Activated naive CD4-positive, alpha-beta T cell (primary cell): ENCODE data around the gene GAS7.
"Not testable (repeated sequence)": the region's sequence is repeated elsewhere in the genome, so short reads cannot be mapped to it uniquely, and the experiment has no call there.

Source experiments
- DNase-seq, 4 experiments: peaks; one replicate each; lab custom pipeline; 2025; lab: John Stamatoyannopoulos, UW

Gene GAS7

DNA sequence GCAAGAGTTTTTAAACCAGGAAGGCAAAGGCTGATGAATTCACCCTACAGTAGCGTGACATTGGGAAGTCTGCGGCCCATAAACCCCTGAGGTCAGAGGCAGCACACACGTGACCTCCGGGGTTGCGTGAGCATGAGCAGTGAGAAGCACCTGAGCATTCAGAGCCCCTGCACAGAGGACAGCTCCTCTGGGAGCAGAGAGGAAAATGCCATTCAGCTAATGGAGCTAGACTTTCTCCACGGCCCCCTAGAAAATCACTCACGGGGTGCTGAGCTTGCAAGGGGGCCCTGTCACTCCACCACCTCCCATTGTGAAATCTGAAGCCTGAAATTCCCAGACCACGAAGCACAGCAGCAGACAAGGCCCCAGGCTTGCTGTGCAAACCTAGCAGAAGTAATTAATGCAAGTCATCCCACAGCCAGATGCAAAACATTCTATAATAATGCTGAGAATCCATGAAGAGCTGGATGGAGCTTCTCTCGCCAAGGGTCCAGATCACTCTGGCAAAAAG, 178.4 kb downstream of the GAS7 start:
- DNase-seq: no peak

GRCh38 chr17:10018461-10018891, 179.9 kb downstream of the GAS7 start:
- no peak for DNase-seq

DNA sequence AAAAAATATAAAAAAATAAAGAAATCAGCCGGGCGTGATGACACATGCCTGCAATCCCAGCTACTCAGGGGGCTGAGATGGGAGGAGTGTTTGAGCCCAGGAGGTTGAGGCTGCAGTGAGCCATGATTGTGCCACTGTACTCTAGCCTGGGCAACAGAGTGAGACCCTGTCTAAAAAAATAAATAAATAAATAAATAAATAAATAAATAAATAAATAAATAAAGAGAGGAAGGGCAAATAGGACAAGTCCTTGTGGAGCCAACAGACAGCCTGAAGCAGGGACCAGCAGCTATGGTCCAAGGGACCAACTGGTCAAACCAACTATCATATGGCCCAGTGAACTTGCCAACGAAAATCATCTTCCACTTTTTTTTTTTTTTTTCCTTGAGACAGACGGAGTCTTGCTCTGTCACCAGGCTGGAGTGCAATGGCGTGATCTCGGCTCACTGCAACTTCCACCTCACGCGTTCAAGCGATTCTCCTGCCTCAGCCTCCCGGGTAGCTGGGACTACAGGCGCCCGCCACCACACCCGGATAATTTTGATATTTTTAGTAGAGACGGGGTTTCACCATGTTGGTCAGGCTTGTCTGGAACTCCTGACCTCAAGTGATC, 181.3 kb downstream of the GAS7 start:
- DNase-seq: not testable (repeated sequence)

DNA sequence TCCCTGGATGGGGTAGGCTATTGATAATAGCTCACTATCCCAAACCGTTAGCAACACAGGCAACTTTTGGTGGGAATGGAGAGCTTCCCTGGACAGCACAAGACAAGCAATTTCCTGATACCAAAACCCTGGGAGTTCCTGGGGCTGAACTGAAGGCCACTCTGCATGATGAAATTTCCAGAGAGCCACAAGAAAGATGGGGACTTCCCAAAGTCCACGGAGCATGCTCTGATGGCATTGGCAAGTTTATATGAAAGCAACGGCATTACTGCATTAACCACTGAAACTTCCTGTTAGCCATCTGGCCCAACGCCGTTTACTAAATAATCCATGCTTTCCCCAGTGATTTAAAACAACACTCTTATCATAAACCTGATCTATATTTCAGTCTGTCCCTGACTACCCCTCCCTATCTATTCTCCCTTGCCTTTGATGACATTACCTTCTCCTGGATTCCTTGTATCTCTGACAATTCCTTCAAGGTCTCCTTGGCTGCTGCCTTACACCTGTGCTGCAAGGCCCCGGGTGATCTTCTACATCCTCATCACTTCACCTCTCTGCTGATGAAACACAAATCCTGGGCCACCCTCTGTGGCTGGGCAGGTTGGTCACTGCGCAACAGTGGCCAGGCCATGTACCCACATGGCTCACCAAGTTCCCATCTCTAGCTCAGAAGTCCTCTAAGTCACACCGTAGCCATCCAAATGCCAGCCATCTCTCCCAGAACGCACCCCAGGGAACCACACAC, 184.9 kb downstream of the GAS7 start:
- no peak for DNase-seq

- no peak for DNase-seq
These were observed 187.7 kb downstream of the GAS7 start for GRCh38 chr17:10010752-10011151.

GRCh38 chr17:10003705-10004104, 194.7 kb downstream of the GAS7 start:
- no peak for DNase-seq

DNA sequence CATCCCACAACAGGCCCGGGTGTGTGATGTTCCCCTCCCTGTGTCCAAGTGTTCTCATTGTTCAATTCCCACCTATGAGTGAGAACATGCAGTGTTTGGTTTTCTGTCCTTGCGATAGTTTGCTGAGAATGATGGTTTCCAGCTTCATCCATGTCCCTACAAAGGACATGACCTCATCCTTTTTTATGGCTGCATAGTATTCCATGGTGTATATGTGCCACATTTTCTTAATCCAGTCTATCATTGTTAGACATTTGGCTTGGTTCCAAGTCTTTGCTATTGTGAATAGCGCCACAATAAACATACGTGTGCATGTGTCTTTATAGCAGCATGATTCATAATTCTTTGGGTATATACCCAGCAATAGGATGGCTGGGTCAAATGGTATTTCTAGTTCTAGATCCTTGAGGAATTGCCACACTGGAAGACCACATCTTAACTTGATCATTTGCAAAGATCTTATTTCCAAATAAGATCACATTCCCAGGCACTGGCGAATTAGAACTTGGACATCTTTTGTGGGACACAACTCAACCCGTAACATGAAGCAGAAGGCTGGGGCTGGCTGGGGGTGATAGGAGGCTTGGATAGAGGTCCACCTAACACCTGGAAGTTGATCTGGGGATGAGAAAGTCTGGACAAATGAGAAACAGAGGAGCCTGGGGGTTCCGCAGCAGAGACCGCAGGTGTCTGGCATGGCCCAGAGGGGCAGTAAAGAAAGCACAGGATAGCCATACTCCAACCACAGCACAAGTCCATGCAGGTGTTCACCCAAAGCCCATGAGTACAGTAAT, 195.6 kb downstream of the GAS7 start:
- not testable (repeated sequence) for DNase-seq

DNA sequence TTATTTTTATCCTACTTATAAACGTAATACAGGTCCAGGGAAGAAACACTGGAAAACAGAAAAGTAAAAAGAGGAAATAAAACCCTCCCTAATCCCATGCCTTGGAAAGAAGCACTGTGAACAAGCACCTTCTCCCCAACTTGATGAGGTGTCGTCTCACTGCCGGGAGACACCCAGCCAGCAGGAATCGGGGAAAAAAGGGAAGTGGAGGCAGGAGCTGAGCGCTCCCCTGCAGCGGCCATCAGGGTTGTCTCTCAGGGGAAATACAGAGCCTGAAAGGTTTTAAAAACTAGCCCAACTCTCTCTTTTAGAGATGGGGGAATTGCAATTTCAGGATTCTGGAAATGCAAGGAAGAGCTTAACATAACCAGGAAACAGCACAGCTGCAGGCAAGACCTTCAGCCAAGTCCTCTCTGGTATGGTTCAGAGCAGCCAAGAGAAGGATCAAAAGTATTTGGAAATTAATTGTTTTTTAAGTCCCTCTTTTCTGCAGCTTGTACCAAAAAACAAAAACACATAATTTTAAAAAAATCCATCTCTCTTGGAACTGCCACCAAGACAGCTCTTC, 197.0 kb downstream of the GAS7 start:
- DNase-seq: no peak

- no peak for DNase-seq
These were observed 198.3 kb downstream of the GAS7 start for GRCh38 chr17:9999919-10000695.

DNA sequence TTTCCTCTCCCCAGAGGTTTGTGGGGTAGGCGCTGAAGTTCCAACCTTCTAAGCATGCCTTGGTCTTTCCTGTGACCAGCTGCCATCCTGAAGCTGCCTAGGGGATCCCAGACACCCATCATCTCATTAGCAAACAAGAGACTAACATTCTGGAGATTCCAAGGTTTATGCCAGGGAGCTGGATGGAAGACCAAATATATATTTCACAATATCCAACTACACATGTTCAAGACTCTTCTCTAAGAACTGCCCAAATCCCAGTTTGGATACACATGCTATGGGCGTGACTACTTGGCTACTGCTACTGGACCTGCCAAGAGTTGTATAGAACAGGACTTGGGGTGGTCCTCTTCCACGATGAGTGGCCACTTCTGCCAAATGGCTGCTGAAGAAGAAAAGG, 200.3 kb downstream of the GAS7 start:
- DNase-seq: no peak

DNA sequence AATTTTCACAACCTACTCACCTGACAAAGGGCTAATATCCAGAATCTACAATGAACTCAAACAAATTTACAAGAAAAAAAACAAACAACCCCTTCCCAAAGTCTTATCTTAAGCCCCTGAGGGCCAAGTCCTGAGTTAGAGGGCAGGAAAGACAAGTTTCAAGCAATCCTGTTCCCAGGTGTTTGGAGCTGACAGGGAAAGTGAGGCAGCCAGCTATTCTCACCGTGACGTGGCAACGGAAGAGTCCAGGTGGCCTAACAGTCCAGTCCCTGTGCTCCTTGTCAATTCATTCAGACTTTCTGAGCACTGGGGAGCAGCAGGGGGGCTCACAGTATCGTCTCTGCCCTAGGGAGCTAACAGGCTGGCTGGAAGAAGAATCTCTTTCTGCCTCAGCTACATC, 203.6 kb downstream of the GAS7 start:
- DNase-seq: no peak

DNA sequence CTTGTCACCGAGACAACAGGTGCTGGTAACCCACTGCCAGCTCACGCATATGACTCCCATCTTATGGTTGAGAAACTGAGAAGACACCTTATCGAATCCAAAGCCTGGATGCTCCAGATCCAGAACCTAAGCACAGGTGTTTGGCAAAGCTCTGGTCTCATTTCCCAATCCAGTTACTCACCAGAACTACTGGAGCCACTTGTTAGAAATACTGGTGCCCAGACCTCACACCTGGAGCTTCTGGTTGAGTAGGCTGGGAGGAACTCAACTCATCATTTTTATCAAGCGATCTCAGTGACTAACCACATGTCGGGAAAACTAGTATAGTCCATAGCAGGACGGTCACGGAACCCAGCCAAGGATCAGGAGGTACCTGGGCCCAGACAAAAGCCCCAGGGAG, 206.6 kb downstream of the GAS7 start:
- no peak for DNase-seq

GRCh38 chr17:9991351-9991750, 207.1 kb downstream of the GAS7 start:
- no peak for DNase-seq

DNA sequence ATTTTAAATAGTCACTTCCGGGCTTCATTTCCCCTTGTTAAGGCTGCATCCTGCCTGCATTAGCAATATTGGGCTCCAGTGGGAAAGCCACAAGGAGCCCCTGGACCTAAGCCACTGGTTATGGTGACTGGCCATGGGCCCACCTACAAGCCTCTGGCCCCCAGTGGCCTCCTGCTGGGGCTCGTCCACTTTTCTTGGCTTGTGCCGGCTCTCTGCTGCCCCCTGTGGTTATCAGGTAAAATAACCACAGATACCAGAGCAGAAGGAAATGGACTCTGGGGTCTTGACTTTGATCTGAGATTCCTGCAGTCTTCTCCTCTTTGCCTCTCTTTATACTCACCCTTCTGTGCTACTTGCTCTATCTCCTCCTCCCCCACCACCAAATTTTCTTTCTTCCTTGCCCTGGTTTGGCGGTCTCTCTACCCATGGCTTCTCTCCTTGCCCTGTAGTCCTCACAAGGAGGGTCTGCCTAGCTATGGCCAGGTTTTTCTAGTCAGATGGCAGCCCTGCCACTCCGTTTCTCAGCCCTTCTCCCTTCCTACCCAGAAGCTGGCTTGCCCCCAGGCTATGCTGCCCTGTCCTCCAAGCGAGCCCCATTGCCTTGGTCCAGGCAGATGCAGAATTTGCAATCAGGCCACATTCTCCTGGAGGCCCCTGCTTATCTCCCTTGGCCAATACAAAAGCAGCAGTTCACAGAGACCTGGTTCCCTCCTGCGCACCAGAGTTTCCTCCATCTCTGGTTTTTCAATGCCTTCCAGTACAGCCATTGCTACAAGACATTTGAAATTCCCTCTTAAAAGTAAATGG, 210.4 kb downstream of the GAS7 start:
- peak in 1 of 4 experiments; percentile 0 for DNase-seq

GRCh38 chr17:9986754-9987382, 211.5 kb downstream of the GAS7 start:
- DNase-seq: no peak

GRCh38 chr17:9985646-9986045, 212.8 kb downstream of the GAS7 start:
- DNase-seq: no peak

DNA sequence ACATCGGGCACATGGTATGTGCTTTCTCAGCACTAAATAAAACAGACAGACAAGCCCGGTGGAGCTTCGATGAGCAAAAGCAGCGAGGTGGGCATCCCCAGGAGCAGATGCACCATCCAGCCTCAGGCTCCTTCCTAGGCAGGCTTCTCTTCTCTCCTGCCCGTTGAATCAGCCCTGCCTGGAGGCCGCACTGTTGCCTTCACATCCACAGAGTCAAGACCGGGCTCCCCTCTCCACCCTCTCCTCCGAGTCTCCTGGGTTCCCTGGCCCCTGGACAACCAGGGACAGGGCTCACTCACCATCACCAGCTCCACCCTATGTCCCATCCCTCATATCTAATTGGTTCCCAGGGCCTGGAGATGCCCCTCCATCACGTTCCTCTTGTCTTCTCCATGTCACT, 213.6 kb downstream of the GAS7 start:
- no peak for DNase-seq

- no peak for DNase-seq
These were observed 216.2 kb downstream of the GAS7 start for GRCh38 chr17:9982159-9982558.

GRCh38 chr17:9981344-9981915, 217.0 kb downstream of the GAS7 start:
- DNase-seq: no peak

DNA sequence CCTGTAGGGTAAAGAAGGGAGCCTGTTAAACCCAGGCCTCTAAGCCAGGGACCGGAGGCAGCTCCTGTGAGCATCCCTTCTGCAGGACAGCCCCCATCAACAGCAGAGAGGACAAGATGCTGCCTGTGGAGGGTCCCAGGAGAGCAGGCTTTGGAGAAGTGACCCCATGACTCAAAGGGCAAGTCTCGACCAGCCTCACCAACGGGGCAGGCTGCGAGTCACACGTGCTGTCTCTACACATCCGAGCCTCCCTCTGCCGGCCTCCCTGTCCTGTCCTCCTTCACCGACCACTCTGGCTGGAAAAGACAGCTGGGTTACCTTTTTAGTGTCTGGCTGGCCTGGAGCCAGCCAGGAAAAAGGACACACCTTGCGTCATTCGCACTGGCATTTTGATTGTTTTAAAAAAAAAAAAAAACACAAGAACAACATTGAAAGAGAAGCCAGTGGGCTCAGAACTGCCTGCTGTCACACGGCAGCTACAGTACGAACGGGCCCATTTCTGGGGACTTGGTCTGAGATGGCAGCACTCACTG, 218.9 kb downstream of the GAS7 start:
- no peak for DNase-seq
